Fibroblast of villous mesenchyme (primary cell): ENCODE measurements around the gene CACNA1D. TPM values are rescaled to one million over a fixed set of nuclear protein-coding genes. Genes with fewer than 3 reads are reported as not detected.

ENCODE experiments used
- DNase-seq: peaks from one replicate; pipeline ENCODE4 v3.0.0-alpha.2; 2010; ENCODE audit warnings: low read depth
- H3K4me3 ChIP-seq: 2 replicates; pipeline ENCODE4 v1.5.1; 2011; ENCODE audit warnings: low read depth, mild to moderate bottlenecking, low read length
- total RNA-seq: library from RNA; depleted of rRNA; stranded (reverse); fragments of >200 nt; gene quantifications from 2 replicates; pipeline ENCODE4 v1.2.3, GENCODE V29; 2012
- TF ChIP-seq, protein P1 (sequence below): IDR thresholded peaks from 2 replicates; pipeline ENCODE4 v1.5.1; 2012; ENCODE audit warnings: low read depth, mild to moderate bottlenecking, low read length; ENCODE audit not compliant: insufficient read depth

CACNA1D gene
- total RNA-seq, 1 donor = not detected

DNA sequence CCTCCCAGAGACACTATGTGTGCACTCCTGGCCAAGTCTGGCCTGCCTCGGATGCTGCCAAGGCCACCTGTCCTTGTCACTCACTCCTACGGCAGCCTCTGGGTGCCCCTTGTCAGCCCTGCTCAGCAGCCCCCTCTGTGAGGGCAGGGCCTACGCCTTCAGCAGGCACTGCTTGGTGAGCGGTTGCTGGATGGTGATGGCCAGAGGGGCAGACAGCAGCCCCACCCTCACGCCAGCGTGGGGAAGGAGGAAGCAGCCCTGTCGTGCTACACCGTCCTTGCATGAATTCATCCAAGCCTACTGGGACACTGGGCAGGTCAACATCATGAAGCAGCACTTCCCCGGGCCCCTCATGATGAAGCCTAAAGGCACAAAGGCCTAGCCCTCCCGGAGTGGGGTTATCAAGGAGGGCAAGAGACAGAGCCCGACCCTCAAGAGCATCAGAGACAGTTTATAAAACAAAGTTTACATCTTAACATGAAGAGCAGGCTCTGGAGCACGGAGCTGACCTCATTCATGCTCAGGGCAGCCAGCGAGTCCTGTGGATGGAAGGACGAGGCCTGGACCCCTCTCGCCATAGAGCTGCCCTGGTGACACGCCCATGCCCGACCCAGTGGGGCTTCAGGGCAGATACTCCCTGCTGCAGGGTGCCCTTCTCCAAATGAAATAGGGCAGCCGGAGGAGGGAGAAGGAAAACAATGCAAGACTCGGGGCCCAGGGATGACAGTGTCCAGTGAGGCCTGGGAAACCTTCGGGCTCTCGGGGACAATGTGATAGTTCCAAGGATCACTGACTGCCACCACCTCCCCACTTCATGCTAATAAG is 326.6 kb downstream of the CACNA1D start:
- TF ChIP-seq, protein P1, sequence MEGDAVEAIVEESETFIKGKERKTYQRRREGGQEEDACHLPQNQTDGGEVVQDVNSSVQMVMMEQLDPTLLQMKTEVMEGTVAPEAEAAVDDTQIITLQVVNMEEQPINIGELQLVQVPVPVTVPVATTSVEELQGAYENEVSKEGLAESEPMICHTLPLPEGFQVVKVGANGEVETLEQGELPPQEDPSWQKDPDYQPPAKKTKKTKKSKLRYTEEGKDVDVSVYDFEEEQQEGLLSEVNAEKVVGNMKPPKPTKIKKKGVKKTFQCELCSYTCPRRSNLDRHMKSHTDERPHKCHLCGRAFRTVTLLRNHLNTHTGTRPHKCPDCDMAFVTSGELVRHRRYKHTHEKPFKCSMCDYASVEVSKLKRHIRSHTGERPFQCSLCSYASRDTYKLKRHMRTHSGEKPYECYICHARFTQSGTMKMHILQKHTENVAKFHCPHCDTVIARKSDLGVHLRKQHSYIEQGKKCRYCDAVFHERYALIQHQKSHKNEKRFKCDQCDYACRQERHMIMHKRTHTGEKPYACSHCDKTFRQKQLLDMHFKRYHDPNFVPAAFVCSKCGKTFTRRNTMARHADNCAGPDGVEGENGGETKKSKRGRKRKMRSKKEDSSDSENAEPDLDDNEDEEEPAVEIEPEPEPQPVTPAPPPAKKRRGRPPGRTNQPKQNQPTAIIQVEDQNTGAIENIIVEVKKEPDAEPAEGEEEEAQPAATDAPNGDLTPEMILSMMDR = no peak
- no peak for DNase-seq
- no peak overlapping the region for H3K4me3 ChIP-seq

DNA sequence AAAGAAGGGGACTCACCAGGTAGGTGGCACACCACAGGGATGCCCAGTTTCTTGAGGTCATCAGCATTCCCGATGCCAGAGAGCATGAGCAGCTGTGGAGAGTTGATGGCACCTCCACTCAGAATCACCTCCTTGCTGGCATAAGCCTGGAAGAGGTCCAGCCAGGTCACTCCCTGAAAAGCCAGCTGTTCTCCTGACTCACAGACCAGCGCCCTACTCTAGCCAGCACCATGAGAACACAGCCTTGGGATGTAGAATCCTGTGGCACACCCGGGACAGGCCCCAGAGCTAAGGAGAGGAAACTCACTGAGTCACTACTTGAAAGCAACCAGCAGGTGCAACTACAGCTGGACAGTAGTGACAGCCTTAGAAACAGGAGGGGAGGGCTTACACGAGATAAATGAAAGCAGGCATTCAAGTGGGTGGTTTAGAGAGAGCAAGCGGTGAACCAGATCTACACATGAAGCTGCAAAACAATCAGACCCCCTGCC is 327.3 kb downstream of the CACNA1D start:
- H3K4me3 ChIP-seq = no peak overlapping the region
- DNase-seq = no peak
- TF ChIP-seq, protein P1 = no peak

DNA sequence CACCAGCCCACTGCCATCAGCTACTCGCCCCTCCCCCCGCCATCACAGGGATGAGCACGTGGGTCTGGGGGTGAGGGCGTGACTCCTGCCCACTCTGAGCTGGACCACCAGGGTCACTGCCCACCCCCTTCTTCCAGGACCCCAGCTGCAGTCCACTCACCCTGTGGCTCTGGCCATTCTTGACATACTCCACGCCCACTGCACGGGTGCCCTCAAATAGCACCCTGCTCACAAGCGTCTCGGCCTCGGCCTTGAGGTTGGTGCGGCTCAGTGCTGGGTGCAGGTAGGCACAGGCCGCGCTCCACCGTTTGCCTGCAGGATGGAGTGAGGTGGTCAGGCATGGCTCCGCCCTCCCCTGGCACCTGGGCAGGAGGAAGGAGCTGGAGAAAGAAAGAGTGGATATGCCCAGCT is 327.9 kb downstream of the CACNA1D start:
- no peak for DNase-seq
- no peak overlapping the region for H3K4me3 ChIP-seq
- TF ChIP-seq, protein P1 = no peak

DNA sequence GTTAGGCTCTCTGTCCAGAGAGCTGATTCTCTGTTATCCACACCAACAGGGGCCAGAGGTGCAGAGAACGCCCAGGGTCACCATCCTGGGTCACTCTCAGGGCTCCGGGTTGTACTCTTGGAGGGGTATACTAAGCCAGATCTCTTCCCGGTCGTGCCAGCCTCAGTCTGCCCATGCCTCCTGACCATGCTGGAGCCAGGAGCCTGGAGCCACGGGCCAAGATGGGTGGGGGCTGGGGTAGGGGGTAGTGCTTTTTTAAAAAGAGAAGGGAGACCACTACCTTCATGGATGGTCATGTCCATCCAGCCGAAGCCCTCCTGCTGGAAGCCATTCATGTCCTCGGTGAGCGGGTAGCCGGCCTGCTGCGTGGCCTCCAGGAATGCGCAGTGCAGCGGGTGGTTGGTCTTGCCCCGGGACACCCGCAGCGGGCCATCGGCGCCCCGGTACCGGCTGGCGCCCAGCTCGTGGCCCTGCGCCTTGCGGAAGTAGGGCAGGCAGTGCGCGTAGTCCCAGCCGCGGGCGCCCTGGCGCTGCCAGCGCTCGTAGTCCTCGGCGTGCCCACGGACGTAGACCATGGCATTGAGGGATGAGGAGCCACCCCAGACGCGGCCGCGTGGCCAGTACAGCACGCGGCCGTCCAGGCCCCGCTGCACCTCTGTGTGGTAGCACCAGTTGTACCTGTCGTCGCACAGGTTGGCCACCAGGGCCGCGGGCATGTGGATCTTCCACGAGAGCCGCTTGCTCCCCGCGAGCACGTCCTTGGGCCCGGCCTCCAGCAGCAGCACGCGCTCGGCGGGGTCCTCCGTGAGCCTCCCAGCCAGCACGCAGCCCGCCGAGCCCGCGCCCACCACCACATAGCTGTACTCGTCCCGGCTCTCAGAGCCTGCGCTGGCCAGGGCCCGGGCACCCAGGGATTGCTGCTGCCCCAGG is 328.9 kb downstream of the CACNA1D start:
- TF ChIP-seq, protein P1 = no peak
- no peak overlapping the region for H3K4me3 ChIP-seq
- no peak for DNase-seq

DNA sequence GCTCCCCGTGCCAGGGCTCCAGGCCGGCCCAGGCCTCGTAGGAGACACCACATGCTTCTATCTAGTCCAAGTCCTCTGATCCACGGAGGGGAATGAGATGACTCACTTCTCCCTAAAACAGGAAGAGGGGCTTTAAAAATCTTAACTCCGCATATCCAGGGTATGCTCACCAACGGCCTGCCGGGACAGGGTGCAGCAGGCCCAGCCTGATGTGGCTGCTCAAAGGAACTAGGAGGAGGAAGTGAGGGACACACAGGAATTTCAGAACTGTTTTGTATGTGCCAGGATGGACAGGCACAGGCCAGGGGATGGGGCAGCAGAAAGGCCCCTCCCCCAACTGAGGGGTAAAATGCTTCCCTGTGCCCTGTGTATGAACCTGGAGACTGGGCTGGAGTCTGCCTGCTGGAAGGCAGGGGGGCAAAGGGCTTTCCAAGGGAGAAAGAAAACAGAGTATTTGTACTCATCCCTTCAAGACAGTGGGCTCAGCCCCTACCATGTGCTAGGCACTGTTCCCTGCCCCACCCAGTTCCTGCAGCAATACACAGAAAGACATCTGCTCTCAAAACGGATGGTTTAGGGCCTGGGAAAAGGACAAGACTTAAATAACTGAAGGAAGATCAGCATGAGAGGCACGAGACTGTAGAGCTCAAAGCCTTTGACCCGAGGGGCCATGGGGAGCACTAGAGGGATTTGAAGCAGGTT is 329.7 kb downstream of the CACNA1D start:
- no peak for DNase-seq
- TF ChIP-seq, protein P1 = no peak
- no peak overlapping the region for H3K4me3 ChIP-seq

DNA sequence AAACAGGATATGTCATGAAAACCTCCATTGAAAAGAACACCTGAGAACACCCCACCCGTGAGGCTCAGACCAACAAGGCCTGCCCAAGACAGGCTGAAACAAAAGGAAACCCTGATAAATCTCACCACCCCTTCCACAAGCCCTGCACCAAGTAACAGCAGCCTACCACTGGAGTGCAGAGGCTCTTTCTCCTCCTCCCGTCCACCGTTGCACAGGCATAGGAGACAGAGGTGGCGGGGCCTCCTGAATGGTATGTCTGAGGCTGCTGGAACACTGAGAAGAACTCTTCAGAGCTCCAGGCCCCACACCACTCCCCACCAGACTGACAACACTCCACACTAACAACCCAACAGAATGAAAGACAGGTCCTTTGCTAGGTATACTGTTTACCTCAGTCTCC is 330.4 kb downstream of the CACNA1D start:
- H3K4me3 ChIP-seq = no peak overlapping the region
- TF ChIP-seq, protein P1 = no peak
- DNase-seq = no peak
